DMS 273 (cell line): ENCODE measurements around the gene GGNBP2.

Source experiments
- DNase-seq: peaks from one replicate; lab custom pipeline; 2025; ENCODE audit not compliant: unreplicated experiment; lab: John Stamatoyannopoulos, UW

GGNBP2 gene

DNA sequence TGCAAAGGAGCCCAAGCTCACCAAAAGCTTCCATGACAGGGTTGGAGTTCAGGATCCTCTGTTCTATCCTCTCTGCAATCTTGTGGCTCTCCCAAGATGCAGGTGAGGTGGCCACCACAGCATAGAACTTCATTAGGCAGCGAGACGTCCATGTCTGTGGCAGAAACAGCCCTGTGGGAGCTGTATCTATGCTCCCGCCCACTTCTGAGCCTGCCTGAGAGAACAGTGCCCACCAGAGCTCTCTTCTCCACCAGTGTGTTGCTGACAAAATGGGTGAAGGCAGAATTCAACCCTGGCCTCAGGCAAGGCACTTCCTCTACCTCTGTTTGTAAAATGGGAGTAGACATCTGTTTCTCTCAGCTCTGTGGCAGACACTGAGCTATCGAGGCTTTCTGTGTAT, 28.9 kb upstream of the GGNBP2 start:
- no peak for DNase-seq

DNA sequence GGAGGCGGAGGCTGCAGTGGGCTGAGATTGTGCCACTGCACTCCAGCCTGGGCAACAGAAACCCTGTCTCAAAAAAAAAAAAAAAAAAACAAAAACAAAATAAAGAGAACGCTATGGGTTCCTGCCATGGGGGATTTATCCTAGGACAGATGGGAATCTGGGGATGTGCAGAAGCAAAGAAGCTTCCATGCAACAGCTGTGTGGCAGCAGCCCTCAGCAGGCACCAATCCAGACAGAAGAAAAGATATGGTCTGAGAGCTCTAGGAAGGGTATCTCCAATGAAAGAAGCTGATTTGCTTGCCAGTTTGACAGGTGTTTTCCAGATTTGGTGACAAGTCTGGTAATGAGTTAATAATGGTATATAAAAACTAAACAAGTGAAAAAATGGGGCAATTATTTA, 21.6 kb upstream of the GGNBP2 start:
- DNase-seq: no peak

DNA sequence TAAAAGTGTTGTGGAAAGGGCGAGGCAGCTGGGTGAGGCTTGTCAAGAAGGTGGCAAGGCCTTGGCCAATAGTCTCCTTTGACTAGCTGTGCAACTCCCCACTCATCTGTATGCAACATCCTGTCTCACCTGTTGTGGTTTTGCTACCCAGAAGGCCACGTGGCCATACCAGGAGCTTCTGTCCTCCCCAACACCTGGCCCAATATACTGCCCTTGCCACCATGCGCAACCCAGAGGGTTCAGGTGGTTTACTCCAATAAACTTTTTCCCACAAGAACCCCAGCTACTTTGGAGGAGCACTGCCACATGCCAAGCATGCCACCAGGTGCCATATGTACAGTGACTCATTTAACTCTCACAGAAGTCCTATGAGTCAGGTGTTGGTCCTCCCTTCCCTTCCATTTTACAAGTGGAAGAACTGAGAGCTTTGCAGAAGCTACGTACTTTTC, 20.3 kb upstream of the GGNBP2 start:
- DNase-seq: no peak

DNA sequence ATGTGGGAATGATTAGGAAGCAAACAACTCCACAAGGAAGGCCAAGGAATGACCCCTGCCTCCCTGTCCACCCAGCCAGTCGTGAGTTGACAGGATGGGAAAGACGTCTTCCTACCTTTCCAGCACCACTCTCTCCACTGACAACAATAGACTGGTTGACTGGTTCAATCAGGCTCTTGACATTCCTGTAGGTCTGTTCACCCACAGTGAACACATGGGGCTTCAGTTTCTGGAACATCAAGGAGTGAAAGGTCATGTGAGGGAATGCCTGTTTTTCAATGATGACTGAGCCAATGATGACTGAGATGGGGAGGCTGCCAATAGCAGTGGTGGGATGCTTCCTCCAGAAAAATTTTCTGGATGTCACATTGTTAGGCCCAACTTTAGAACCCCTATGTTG, 19.6 kb upstream of the GGNBP2 start:
- no peak for DNase-seq

DNA sequence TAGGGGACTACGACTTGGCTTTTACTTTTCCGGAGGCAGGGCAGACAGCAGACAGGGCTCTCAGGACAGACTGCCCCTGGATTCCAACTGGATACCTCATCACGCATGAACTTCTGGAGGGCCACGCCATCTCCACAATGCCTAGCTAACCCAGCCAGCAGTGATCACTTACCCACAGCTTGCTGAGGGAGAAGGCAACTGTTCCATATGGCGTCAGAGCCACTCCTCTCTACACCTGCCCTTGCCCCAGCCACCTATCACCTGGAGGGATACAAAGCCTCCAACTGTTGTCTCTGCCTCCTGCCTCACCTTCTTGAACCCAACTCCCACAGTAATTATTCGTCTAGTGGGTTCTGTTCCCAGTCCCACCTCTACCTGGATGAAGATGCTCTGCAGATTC, 18.8 kb upstream of the GGNBP2 start:
- DNase-seq: no peak

DNA sequence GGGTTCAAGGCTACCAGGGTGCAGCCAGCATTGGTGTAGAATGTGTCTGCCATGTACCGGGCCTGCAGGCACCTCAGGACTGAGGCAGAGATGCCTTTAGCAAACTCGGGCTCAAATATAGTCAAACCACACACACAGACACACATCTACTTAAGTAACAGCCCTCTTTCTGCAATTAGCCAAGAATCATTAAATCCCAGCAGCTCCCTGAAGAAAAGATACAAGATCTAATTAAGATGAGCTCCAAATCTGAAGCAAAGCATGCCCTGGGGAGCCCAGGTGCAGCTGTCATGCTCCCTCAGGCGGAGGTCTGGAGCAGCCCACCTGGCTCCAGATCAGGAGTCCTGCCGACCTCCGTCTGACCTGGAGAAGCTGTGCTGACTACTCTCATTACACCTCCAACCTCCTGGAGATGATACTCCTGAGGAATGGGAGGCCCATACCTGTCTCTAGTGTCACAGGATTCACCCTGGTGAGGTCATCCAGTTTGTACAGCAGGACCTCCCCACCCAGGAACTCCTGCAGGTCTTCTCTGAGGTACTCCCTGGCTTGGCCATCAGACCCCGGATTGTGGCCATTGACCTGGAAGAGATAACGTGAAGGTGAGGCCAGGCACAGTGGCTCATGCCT, 17.0 kb upstream of the GGNBP2 start:
- no peak for DNase-seq

DNA sequence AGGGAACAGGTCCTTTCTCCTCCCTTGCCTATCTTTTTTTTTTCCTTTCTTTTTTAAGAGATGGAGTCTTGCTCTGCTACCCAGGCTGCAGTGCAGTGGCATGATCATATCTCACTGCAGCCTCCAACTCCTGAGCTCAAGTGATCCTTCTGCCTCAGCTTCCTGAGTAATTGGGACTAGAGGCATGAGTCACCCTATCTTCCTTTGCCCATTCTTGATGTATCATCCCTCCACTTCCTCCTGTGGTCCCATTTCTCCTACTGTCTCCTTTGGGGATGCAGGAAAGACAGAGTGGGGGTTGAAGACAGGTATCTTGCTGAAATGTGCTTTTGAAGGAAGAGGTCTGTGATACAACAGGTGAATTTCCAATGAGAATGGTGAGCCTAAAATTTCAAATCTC, 15.6 kb upstream of the GGNBP2 start:
- no peak for DNase-seq

DNA sequence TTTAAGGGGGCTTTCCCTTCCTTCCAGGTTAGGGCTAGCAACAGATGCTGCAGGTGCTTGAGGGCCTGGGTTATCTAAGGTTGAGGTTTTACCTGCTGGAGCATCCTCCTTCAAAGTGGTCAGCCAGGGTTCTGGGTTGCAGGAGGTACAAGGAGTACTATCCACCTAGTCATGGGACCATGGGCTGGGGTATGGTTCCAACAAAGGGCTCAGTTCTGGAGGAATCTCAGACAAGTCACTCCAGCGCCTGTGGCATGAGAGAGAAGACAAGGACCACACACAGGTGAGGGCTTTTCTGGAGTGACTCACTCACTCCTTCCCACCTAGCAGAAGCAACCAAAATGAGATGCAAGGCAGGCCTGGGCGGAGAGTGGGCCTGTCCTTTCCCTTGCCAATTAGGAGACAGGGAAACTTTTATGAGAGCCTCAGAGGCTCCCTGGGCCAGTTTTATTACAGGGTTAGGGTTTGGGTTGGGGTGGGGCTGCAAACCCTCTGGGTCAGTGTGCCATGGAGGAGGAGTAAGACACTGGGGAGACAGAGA, 12.2 kb upstream of the GGNBP2 start:
- no peak for DNase-seq

DNA sequence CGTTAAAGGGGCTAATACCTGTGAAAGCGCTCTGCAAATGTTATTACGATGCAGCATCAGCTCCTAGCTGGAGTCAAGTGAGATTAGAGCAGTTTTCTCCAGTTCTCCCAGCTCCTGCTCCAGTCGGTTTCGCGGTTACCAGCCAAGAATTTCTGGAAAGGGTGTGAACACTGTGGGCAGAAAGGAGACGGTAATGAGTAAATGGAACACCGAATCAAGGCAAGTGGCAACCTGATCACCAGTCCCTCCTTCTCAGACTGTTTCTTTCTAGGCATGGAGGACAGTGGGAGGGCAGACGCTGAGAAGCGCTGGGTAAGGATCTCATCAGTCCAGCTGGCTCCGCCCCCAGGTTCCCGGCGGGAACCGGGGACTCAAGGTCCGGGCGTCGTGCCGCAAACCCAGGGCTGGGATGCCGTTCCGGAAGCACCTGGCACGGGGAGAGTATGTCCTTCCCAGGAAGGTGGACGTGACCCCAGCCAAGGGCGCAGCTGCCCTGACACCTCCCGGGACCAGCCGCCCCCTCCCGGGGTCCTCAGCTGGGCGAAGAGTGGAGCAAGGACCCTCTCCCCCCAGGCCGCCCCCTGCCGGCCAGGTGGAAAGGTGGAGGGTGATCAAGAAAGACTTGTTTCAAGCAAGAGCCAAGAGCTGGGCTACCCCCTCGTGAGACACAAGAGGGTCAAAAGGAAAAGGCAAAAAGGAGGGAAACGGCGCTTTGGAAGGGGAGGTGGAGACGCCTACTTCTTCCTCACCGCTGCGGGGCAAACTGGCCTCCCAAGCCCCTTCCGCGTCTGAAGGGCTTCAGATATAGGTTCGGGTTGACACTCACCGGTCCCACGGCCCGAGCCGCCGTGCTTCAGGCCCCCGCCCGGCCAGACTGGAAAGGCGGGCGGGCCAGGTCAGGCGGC, 10.5 kb upstream of the GGNBP2 start:
- DNase-seq: peak; percentile 85

DNA sequence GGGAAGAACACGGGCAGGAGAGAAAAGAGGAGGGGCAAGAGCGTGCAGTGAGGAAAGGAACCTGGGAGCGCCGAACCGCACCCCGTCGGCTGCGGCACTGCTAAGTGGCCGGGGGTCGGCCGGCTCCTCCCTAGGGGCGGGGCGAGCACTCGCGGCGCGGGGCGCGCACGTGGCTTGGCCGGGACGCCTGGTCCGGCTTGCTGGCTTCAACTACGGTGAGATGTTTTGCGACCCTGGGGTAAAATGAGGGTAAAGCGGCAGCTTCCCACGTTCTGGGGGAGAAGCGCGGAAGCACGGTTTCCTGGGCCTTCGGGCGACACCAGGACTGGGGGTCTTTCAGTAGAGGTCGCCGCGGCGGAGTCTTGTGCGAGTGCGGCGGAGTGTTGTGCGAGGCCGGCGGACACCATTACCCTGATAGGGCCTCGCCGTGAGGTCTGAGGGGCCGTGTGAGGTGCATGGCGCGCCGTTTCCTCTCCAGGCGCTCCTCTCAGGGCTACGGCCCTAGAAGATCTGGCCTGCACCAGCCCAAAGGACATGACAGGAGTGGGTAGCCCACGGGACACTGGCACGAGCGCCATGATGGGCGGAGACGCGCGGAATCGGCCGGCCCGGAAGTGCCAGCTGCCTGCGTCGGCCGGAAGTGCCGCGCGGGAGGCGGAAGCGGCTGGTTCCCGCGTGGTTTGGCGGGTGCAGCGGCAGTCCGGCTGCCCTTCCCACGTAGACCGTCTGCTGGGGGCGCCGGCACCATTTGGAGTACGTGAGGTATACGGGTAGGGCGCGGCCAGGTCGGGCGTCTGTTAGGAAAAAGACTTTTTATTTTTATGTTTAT, 9.7 kb upstream of the GGNBP2 start, which contains the start of the genes MYO19 and PIGW:
MYO19 (minus strand) TSS at position 29 of the 829 bp plus-strand sequence. CDS start 2,330 bp downstream, outside the sequence.
PIGW (plus strand) TSS at position 148 of the 829 bp plus-strand sequence. CDS start 2,115 bp downstream, outside the sequence.
- peak; percentile 97 for DNase-seq

DNA sequence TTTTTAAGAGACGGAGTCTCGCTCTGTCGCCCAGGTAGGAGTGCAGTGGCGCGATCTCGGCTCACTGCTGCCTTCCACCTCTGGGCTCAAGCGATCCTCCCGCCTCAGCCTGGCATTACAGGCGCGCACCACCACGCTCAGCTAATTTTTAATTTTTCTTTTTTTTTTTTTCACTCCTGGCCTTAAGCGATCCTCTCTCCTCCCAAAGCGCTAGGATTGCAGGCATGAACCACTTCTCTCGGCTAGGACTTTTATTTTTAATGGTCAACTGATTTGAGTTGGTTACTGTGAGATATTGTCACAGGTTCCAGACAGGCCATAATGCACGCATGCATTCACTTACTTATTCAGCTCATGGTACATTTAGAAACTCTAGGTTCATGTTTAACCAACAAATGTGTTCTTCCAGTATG, 9.0 kb upstream of the GGNBP2 start:
- no peak for DNase-seq

DNA sequence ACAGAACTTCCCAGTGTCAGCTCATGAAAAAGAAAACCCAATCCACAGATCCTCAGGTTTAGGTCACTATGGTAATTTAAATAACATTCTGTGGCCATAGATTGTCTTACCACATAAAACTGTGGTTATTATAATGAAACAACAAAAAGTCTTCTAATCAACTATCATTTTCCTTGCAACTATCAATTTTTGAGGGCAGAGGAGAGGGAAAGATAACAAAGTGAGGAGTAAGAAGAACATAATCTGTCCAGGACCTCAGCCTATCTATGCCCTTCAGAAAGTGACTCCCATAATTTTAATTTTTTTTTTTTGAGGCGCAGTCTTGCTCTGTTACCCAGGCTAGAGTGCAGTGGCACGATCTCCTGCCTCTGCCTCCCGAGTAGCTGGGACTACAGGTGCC, 4.0 kb upstream of the GGNBP2 start:
- DNase-seq: no peak

DNA sequence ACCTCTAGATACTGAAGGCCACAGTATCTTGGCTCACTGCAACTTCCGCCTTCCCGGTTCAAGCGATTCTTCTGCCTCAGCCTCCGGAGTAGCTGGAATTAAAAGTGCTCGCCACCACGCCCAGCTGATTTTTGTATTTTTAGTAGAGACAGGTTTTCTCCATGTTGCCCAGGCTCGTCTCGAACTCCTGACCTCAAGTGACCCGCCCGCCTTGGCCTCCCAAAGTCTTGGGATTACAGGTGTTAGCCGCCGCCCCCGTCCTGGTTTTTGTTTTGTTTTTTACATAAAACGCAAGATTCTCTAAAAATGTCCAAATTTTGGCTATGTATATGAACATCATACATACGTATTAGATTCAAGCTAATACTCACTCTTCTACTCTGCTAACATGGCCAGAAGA, 2.0 kb upstream of the GGNBP2 start:
- no peak for DNase-seq

DNA sequence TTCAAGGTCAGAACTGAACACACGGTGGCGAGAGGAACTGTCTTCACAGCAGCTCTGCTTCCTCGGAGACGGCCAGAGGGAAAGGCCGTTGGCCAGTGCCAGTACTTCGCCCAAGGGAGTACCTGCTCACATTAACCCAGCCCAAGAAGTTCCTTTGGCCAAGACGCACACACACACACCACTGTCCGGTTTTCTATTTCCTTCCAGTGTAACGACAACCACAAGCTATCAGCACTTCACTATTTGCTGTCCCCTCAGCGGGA, 744 bp upstream of the GGNBP2 start:
- DNase-seq: peak; percentile 70

DNA sequence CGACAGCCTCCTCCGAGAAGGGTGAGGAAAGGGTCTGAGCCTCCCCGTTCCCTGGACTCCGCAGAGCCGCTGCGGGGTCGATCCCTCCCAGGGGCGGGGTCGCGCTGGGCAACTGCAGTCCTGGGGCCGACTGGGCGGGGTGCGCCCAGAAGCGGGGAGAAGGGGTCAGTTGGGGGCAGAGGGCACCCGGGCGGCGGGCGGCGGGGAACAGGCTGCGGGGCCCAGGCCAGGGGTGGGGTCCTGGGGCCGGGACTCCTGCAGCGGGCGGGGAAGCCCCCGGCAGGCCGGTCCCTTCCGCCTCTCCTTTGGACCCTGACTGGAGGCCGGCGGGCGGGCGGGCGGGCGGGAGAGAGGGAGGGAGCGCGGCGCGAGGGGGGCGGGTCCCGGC, 352 bp downstream of the GGNBP2 start:
- no peak for DNase-seq

DNA sequence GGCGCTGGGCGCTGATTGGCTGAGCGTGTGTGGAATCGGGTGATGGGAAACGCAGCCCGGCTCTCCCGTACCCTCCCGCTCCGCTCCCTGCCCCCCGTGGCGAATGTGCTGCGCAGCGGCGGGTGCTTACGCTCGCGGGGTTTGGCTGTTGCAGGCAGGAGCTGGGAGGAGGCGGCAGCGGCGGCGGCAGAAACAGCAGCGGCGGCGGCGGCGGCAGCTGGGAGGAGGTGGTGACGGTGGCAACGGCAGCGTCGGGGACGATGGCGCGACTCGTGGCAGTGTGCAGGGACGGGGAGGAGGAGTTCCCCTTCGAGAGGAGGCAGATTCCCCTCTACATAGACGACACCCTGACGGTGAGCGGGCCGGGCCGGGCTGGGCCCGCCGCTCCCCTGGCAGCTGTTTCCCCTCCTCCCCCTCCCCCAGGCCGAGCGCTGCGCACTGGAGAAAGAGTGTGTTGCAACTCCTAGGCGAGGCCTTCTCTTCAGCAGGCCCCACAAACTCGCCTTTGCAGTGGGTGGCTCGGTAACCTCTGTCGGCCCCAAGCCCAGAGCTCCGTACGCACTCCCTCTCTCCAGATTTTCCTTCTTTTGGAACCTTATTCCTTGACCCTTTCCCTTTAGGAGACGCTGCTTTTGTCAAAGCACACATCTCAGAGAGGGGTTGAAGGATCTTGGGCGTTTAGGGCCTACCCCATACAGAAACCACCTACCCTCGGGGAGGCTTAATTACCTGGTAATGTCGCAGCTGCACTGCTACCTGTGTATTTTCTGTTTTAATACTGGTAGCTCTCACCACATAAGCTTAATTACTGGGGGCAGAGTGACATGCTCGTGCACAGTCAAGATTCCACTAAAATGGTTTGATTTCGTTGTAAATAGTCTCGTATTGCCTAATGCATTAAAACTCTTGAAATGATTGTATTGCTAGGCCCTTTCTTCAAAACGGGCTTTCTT, 1.0 kb downstream of the GGNBP2 start:
- DNase-seq: peak; percentile 99

DNA sequence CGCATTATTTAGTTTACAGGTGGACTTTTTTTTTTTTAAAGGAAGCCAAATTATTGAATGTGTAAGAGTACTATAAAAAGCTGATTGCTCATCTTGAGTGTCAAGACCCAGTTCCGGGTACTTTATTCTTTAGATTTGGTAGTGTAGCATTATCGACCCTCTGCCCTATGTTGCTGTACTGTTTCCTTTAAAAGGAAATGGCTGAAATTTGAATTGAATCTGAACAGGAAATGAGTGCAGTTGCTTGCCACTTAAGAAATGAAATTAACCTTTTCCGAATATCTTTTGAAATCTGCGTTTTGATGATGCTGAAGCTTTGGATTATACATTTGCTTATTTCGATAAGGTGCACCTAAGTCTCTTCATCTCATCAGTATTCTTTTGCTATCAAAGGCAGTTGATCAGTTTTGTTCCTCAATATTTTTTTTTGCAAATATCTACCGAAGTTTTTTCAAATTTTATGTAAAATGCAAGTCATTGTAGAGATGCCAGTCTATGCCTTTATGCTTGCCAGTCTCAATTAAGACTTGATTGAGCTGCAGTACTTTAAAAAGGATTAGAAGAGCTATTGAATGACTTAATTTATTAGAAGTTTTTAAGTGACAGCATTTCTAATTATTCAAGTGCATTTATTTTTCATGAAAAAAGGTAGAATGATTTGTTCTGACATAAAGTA, 1.8 kb downstream of the GGNBP2 start:
- peak; percentile 16 for DNase-seq

DNA sequence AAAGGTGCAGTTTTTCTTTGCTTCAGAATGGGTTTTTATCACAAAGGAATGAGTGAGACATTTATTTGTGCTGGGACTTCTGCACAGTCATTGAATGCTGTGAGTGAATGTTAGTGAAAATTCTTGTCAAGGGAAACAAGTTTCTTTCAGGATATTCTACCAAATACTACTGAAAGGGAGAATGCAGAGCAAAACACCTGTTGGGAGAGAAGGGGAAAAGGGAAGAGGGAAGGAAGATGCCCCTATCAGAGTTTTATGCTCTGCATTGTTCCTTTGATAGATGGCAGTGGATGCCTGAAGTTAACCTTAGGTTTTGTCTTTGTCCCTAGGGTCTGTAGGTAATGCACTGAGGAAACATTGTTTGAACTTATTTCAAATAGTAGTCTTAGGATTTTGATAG, 3.1 kb downstream of the GGNBP2 start:
- DNase-seq: no peak

DNA sequence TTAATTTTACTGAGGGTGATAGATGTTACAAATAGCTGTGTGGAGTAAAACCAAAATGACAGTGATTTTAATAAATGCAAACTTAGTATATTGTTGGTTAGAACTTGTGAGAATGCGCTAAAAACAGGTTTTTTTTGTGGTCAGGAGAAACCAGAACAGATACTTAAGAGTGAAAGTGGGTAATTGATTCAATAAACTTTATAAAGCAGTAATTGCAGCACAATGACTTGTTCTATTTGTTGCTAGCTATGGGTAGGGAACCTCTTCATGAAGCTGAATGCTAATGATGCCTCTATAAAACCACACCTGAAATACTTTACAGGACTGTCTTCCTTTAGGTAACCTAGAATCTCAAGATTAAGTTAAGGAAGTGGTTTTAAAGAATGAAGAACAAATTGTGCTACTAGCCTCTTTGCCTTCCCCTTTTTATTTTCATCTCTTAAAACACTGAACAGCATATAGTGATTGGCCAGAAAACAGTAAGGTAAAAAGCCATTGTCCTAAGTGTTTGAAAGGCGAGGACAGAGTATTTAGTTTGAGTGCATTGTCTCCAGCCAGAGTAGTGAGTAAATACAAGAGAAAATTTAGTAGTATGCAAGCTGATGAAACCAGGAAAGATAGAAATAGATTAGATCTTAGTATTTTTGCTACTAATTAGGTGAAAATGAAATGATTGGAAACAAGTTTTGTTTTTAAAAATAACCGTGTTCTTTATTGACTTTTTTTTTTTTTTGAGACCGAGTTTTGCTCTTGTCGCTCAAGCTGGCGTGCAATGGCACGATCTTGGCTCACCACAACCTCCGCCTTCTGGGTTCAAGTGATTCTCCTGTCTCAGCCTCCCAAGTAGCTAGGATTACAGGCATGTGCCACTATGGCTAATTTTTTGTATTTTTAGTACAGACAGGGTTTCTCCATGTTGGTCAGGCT, 6.0 kb downstream of the GGNBP2 start:
- DNase-seq: no peak
